Measurements from ENCODE around the gene TARS3. TPM values are rescaled to one million over a fixed set of nuclear protein-coding genes. Genes with fewer than 3 reads are reported as not detected.
"Not testable (repeated sequence)": the region's sequence is repeated elsewhere in the genome, so short reads cannot be mapped to it uniquely, and the experiment has no call there.

The TARS3 gene
- 10 to 100 TPM in 1 of 3 donors, 1 to 10 TPM in 1, under 1 TPM in 1; 0.41 to 14.1 (median 6.6) TPM for polyA plus RNA-seq

- DNase-seq = peak; percentile 84 to 89 (median 89)
- Mint-ChIP-seq H3K27ac (peak within 1 kb of the TSS; percentile 88 to 95 (median 90)), H3K4me1 (peaks cover 19 to 32% of the 10 kb centered on the region in 2 donors), H3K4me3 (peak within 1 kb of the TSS; percentile 86 to 94 (median 91)), H3K36me3 (peaks cover 11 to 23% (median 18%) of the 10 kb centered on the region in 3 donors), H3K27me3 (ENCODE audit: low read depth in 3 of 3) (peaks cover 2 to 5% (median 3%) of the 10 kb centered on the region in 3 donors), H3K9me3 (no peaks in the 10 kb centered on the region)
Measured at GRCh38 chr15:101723874-101724674, at the start of gene TARS3. TARS3 (minus strand) TSS chr15:101724473; CDS start chr15:101724387, 86 bp downstream.

DNA sequence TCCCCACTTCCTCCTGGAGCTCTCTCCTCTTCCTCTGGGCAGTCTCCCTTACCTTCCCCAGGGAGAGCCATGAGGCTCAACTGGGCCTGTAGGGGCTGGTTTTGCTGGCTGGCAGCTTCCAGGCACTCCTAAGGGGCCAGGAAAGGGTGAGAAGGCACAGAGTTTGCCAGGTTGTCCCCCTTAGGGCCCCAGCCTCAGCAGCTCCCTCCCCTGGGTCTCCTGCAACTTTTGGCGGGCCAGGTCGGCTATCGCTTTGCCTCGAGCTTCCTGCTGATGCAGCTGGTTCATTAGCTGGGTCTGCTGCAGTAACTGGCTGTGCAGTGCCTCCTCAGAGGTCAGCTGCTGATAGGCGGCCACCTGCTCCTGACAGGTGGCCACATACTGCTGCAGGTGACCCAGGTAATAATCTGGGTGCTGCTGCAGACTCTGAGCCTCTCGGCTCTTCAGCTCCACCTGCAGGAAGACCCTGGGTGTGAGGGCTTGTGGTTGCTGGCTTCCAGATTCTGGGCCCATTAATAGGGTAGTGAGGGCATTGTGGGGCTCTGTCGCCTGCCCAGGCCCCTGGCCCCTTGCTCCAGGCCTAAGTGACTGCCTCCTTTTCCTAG is 49.3 kb upstream of the TARS3 start:
- no peaks in the 10 kb centered on the region for H3K36me3 Mint-ChIP-seq
- H3K27ac Mint-ChIP-seq = no peak overlapping the region
- H3K9me3 Mint-ChIP-seq = no peaks in the 10 kb centered on the region
- DNase-seq = no peak
- H3K27me3 Mint-ChIP-seq (ENCODE audit: low read depth in 3 of 3) = peaks cover 0 to 4% (median 3%) of the 10 kb centered on the region in 3 donors
- no peak overlapping the region for H3K4me3 Mint-ChIP-seq
- no peaks in the 10 kb centered on the region for H3K4me1 Mint-ChIP-seq

GRCh38 chr15:101772921-101773320 is 48.6 kb upstream of the TARS3 start:
- Mint-ChIP-seq H3K9me3 (no peaks in the 10 kb centered on the region), H3K27ac (no peak overlapping the region), H3K36me3 (no peaks in the 10 kb centered on the region), H3K4me1 (no peaks in the 10 kb centered on the region), H3K27me3 (ENCODE audit: low read depth in 3 of 3) (peaks cover 0 to 4% (median 3%) of the 10 kb centered on the region in 3 donors), H3K4me3 (no peak overlapping the region)
- no peak for DNase-seq

DNA sequence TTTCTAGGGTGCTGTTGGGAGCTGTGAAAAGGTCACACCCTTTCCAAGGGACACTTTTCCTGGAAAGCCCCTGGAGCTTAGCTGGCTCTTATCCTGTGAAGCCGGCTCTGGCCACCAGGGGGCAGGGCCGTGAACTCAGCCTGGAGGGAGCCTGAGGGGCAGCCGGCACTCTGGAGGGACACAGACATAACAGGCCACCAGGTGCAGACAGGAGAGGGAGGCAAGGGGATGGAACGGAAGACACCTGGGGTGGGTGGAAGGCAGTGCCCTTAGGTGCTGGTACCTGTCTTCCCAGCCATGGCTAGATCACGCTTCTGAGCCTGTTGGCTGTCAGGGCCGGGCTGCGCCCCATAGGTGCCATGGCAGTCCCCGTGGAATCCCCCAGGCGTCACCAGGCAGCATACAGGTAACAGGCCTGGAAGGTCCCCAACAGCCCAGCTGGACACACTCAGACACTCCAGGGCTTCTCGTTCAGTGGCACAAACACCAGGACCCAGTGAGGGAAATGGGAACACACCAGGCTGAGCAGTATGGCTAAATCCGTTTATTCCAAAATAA is 42.9 kb upstream of the TARS3 start:
- H3K27me3 Mint-ChIP-seq (ENCODE audit: low read depth in 3 of 3); H3K4me3 Mint-ChIP-seq; H3K36me3 Mint-ChIP-seq; H3K9me3 Mint-ChIP-seq; DNase-seq; H3K4me1 Mint-ChIP-seq; H3K27ac Mint-ChIP-seq: not testable (repeated sequence)

GRCh38 chr15:101765772-101766456 is 41.6 kb upstream of the TARS3 start:
- Mint-ChIP-seq H3K4me1 (no peaks in the 10 kb centered on the region), H3K36me3 (no peaks in the 10 kb centered on the region), H3K27me3 (ENCODE audit: low read depth in 3 of 3) (no peaks in the 10 kb centered on the region), H3K27ac (no peak overlapping the region), H3K9me3 (peaks cover 0 to 2% (median 0%) of the 10 kb centered on the region in 6 donors), H3K4me3 (no peak overlapping the region)
- DNase-seq = no peak

- not testable (repeated sequence) for H3K36me3 Mint-ChIP-seq; DNase-seq; H3K27ac Mint-ChIP-seq; H3K27me3 Mint-ChIP-seq (ENCODE audit: low read depth in 3 of 3); H3K9me3 Mint-ChIP-seq; H3K4me3 Mint-ChIP-seq; H3K4me1 Mint-ChIP-seq
Measured at GRCh38 chr15:101765340-101765671, 41.0 kb upstream of the TARS3 start.

GRCh38 chr15:101764669-101765339 is 40.5 kb upstream of the TARS3 start:
- not testable (repeated sequence) for H3K27ac Mint-ChIP-seq; H3K4me1 Mint-ChIP-seq; H3K27me3 Mint-ChIP-seq (ENCODE audit: low read depth in 3 of 3); H3K4me3 Mint-ChIP-seq; DNase-seq; H3K9me3 Mint-ChIP-seq; H3K36me3 Mint-ChIP-seq

- H3K27me3 Mint-ChIP-seq (ENCODE audit: low read depth in 3 of 3); H3K36me3 Mint-ChIP-seq; H3K9me3 Mint-ChIP-seq; DNase-seq; H3K27ac Mint-ChIP-seq: not testable (repeated sequence)
- Mint-ChIP-seq H3K4me3 (peak overlapping the region in 4 of 5 donors; percentile 65 to 81 (median 73)), H3K4me1 (peaks cover 5 to 12% of the 10 kb centered on the region in 2 donors)
Measured at GRCh38 chr15:101746716-101747082, 22.4 kb upstream of the TARS3 start.

DNA sequence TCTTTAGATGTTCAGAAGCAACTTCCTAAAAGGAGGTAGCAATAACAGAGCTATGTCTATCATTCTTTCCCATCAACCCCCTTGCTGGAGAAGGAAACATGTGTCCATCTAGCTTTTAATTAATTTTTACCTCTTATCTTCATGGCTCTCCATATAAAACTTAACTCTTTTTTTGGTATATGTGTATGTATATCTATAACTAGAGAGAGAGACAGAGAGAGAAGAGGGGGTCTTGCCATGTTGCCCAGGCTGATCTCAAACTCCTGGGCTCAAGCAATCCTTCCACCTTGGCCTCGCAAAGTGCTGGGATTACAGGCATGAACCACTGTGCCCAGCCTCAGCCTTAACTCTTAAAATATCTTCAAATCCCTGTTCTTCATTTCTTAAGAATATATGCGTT is 10.6 kb upstream of the TARS3 start:
- H3K27ac Mint-ChIP-seq; H3K4me3 Mint-ChIP-seq; H3K9me3 Mint-ChIP-seq; H3K27me3 Mint-ChIP-seq (ENCODE audit: low read depth in 3 of 3); H3K4me1 Mint-ChIP-seq; H3K36me3 Mint-ChIP-seq; DNase-seq: not testable (repeated sequence)

DNA sequence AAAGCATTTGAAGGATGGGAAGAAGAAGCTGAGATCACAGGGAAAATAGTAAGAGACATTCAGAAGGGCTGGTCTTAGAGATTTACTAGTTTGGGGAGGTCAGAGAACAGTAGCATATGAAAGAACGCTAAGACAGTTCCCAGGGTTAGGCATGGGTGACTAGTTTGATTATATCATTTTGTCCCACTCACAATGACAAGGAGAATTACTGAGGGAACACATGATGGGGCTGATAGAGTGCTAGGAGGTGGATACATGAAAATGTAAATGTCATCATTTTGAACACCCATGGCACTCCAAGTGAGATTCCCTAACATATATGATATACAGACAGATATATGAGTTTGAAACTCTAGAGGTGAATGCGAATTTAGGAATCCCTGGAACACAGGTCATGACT is 9.3 kb upstream of the TARS3 start:
- Mint-ChIP-seq H3K4me1 (no peaks in the 10 kb centered on the region), H3K9me3 (no peaks in the 10 kb centered on the region), H3K36me3 (peaks cover 0 to 8% (median 5%) of the 10 kb centered on the region in 3 donors), H3K27me3 (ENCODE audit: low read depth in 3 of 3) (peaks cover 0 to 2% (median 0%) of the 10 kb centered on the region in 3 donors), H3K27ac (no peak overlapping the region), H3K4me3 (no peak overlapping the region)
- DNase-seq = no peak

- H3K4me1 Mint-ChIP-seq = no peaks in the 10 kb centered on the region
- H3K27me3 Mint-ChIP-seq (ENCODE audit: low read depth in 3 of 3) = peaks cover 0 to 2% (median 0%) of the 10 kb centered on the region in 3 donors
- peaks cover 0 to 8% (median 5%) of the 10 kb centered on the region in 3 donors for H3K36me3 Mint-ChIP-seq
- no peak overlapping the region for H3K4me3 Mint-ChIP-seq
- no peaks in the 10 kb centered on the region for H3K9me3 Mint-ChIP-seq
- H3K27ac Mint-ChIP-seq = no peak overlapping the region
- DNase-seq = no peak
Measured at GRCh38 chr15:101732772-101733171, 8.5 kb upstream of the TARS3 start.

GRCh38 chr15:101731746-101732145 is 7.5 kb upstream of the TARS3 start:
- Mint-ChIP-seq H3K27me3 (ENCODE audit: low read depth in 3 of 3) (peaks cover 0 to 2% (median 0%) of the 10 kb centered on the region in 3 donors), H3K4me3 (no peak overlapping the region), H3K9me3 (no peaks in the 10 kb centered on the region), H3K36me3 (peaks cover 0 to 8% (median 5%) of the 10 kb centered on the region in 3 donors), H3K27ac (no peak overlapping the region), H3K4me1 (no peaks in the 10 kb centered on the region)
- DNase-seq = no peak

DNA sequence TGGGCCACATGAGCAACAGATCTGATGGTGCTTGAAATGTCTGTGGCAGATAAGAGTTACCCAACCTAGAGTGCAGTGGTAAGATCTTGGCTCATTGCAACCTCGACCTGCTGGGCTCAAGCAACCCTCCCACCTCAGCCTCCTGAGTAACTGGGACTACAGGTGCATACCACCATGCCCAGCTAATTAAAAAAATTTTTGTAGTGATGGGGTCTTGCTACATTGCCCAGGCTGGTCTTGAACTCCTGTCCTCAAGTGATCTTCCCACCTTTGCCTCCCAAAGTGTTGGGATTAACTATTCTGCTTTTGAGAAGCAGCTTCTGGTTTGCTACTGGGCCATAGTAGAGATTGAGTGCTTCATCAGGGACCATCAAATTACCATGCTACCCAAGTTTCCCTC is 2.9 kb upstream of the TARS3 start:
- Mint-ChIP-seq H3K4me1 (peaks cover 16 to 19% of the 10 kb centered on the region in 2 donors), H3K4me3 (no peak overlapping the region), H3K27ac (no peak overlapping the region), H3K27me3 (ENCODE audit: low read depth in 3 of 3) (peaks cover 0 to 5% (median 2%) of the 10 kb centered on the region in 3 donors), H3K9me3 (no peaks in the 10 kb centered on the region), H3K36me3 (peaks cover 0 to 9% (median 1%) of the 10 kb centered on the region in 3 donors)
- no peak for DNase-seq
